CD8-positive, alpha-beta memory T cell (primary cell): ENCODE measurements around the gene SRPK3. TPM values are rescaled to one million over a fixed set of nuclear protein-coding genes. Genes with fewer than 3 reads are reported as not detected.

ENCODE experiments used
- CTCF ChIA-PET: fragments of 350-600 bp; sonication (Branson Sonifier 250); formaldehyde crosslinking; loops from one replicate; lab custom pipeline; 2021; ENCODE audit warnings: antibody characterized with exemption; lab: Charles Lee
- POLR2A ChIA-PET: fragments of 350-600 bp; sonication (Branson Sonifier 250); formaldehyde crosslinking; loops from one replicate; lab custom pipeline; 2021; ENCODE audit warnings: antibody characterized with exemption; lab: Charles Lee
- DNase-seq, 5 donors: peaks; one replicate each; pipeline versions ENCODE4 v3.0.0 to v3.0.0-alpha.2; 2020 to 2022; ENCODE audit warnings: mixed read lengths in 1 of 5
- H3K27ac ChIP-seq: one replicate; pipeline ENCODE4 v1.7.0; 2013; ENCODE audit warnings: low read depth, mild to moderate bottlenecking, low read length, moderate library complexity
- H3K27me3 ChIP-seq: 2 replicates; pipeline ENCODE4 v1.7.0; 2013; ENCODE audit warnings: low read length, mild to moderate bottlenecking; ENCODE audit not compliant: insufficient read depth, poor library complexity, severe bottlenecking
- H3K36me3 ChIP-seq: 2 replicates; pipeline ENCODE4 v1.7.0; 2013; ENCODE audit warnings: mild to moderate bottlenecking, low read length, moderate library complexity; ENCODE audit not compliant: insufficient read depth
- H3K4me1 ChIP-seq: 2 replicates; pipeline ENCODE4 v1.7.0; 2013; ENCODE audit warnings: mild to moderate bottlenecking, low read length, moderate library complexity; ENCODE audit not compliant: insufficient read depth
- H3K4me3 ChIP-seq: 2 replicates; pipeline ENCODE4 v1.7.0; 2013; ENCODE audit warnings: mild to moderate bottlenecking, low read length
- H3K9me3 ChIP-seq: 2 replicates; pipeline ENCODE4 v1.7.0; 2013; ENCODE audit warnings: mild to moderate bottlenecking, low read length
- H3K27ac Mint-ChIP-seq, 8 donors: one replicate each; pipeline ENCODE4 v1.8.0; 2020 to 2021; ENCODE audit warnings: mixed read lengths in 8 of 8, mild to moderate bottlenecking in 6 of 8, inconsistent platforms in 3 of 8, moderate library complexity in 3 of 8
- H3K27me3 Mint-ChIP-seq, 2 donors: one replicate each; pipeline ENCODE4 v1.8.0; 2020 to 2021; ENCODE audit warnings: mixed read lengths in 2 of 2, mild to moderate bottlenecking in 1 of 2, moderate library complexity in 1 of 2
- H3K36me3 Mint-ChIP-seq, 3 donors: one replicate each; pipeline ENCODE4 v1.8.0; 2020 to 2021; ENCODE audit warnings: mixed read lengths in 3 of 3, inconsistent platforms in 1 of 3, mild to moderate bottlenecking in 1 of 3
- H3K4me1 Mint-ChIP-seq, 3 donors: one replicate each; pipeline ENCODE4 v1.8.0; 2020 to 2021; ENCODE audit warnings: mixed read lengths in 3 of 3, inconsistent platforms in 1 of 3, mild to moderate bottlenecking in 1 of 3
- H3K4me3 Mint-ChIP-seq, 7 donors: one replicate each; pipeline ENCODE4 v1.8.0; 2020 to 2021; ENCODE audit warnings: mixed read lengths in 7 of 7, mild to moderate bottlenecking in 6 of 7, moderate library complexity in 4 of 7, inconsistent platforms in 2 of 7
- H3K9me3 Mint-ChIP-seq, 5 donors: one replicate each; pipeline ENCODE4 v1.8.0; 2020 to 2022; ENCODE audit warnings: mixed read lengths in 5 of 5, mild to moderate bottlenecking in 3 of 5, moderate library complexity in 2 of 5, inconsistent platforms in 1 of 5
- polyA plus RNA-seq: library from polyadenylated mRNA; unstranded; fragments of 300-500 nt; fragmentation: Illumina TruSeq; gene quantifications from one replicate; pipeline ENCODE4 v1.2.3, GENCODE V29; 2021
- total RNA-seq, 2 experiments: library from RNA; stranded (reverse); gene quantifications; one replicate each; pipeline ENCODE4 v1.2.3, GENCODE V29; 2021

Gene SRPK3
- total and polyA plus RNA-seq, 3 experiments from 2014 or later: not detected

GRCh38 chrX:153797415-153798015, 16.7 kb downstream of the SRPK3 start:
- H3K27ac ChIP-seq: no peak overlapping the region
- H3K4me3 ChIP-seq: no peak overlapping the region
- DNase-seq: no peak
- Mint-ChIP-seq H3K36me3 (peaks cover 0 to 38% (median 0%) of the 10 kb centered on the region in 3 donors), H3K9me3 (no peaks in the 10 kb centered on the region), H3K27me3 (peaks cover 0 to 9% of the 10 kb centered on the region in 2 donors), H3K4me1 (peaks cover 24 to 31% (median 26%) of the 10 kb centered on the region in 3 donors), H3K4me3 (peak overlapping the region in 1 of 7 donors; percentile 73), H3K27ac (no peak overlapping the region)
- H3K9me3 ChIP-seq: no peaks in the 10 kb centered on the region
- H3K4me1 ChIP-seq: peaks cover 19% of the 10 kb centered on the region
- H3K27me3 ChIP-seq: no peaks in the 10 kb centered on the region
- ChIA-PET CTCF (no interaction called here), POLR2A (no interaction called here)
- H3K36me3 ChIP-seq: no peaks in the 10 kb centered on the region

- peak overlapping the region in 2 of 8 donors; percentile 22 to 80 for H3K27ac Mint-ChIP-seq
- H3K4me1 ChIP-seq: peaks cover 10% of the 10 kb centered on the region
- H3K36me3 ChIP-seq: no peaks in the 10 kb centered on the region
- peak overlapping the region in 1 of 7 donors; percentile 42 for H3K4me3 Mint-ChIP-seq
- no peak overlapping the region for H3K4me3 ChIP-seq
- no peaks in the 10 kb centered on the region for H3K9me3 ChIP-seq
- H3K36me3 Mint-ChIP-seq: peaks cover 0 to 33% (median 0%) of the 10 kb centered on the region in 3 donors
- ChIA-PET POLR2A (no interaction called here), CTCF (no interaction called here)
- DNase-seq: no peak
- no peaks in the 10 kb centered on the region for H3K27me3 ChIP-seq
- peaks cover 0 to 9% of the 10 kb centered on the region in 2 donors for H3K27me3 Mint-ChIP-seq
- no peak overlapping the region for H3K27ac ChIP-seq
- no peaks in the 10 kb centered on the region for H3K9me3 Mint-ChIP-seq
- peaks cover 16 to 22% (median 16%) of the 10 kb centered on the region in 3 donors for H3K4me1 Mint-ChIP-seq
Measured at GRCh38 chrX:153799326-153799725, 18.5 kb downstream of the SRPK3 start.

GRCh38 chrX:153800177-153800722, 19.4 kb downstream of the SRPK3 start:
- no peak for DNase-seq
- CTCF ChIA-PET: interaction anchor here (0.9 kb wide), 1 partner anchor 127 kb away, joined by 3 read pairs; no protein-coding TSS in a partner anchor
- Mint-ChIP-seq H3K36me3 (peaks cover 0 to 29% (median 0%) of the 10 kb centered on the region in 3 donors), H3K27me3 (peaks cover 0 to 7% of the 10 kb centered on the region in 2 donors), H3K27ac (no peak overlapping the region), H3K4me1 (peaks cover 13 to 19% (median 16%) of the 10 kb centered on the region in 3 donors), H3K4me3 (no peak overlapping the region), H3K9me3 (no peaks in the 10 kb centered on the region)
- Histone ChIP-seq H3K4me1 (peaks cover 10% of the 10 kb centered on the region), H3K27ac (no peak overlapping the region), H3K4me3 (no peak overlapping the region), H3K27me3 (no peaks in the 10 kb centered on the region), H3K36me3 (no peaks in the 10 kb centered on the region), H3K9me3 (no peaks in the 10 kb centered on the region)
- POLR2A ChIA-PET: interaction anchor here (0.7 kb wide), 1 partner anchor 162 kb away, joined by 3 read pairs; no protein-coding TSS in a partner anchor

- Mint-ChIP-seq H3K4me3 (no peak overlapping the region), H3K27ac (no peak overlapping the region), H3K36me3 (peaks cover 0 to 29% (median 0%) of the 10 kb centered on the region in 3 donors), H3K4me1 (peaks cover 10 to 16% (median 13%) of the 10 kb centered on the region in 3 donors), H3K9me3 (no peaks in the 10 kb centered on the region), H3K27me3 (peaks cover 0 to 7% of the 10 kb centered on the region in 2 donors)
- no peaks in the 10 kb centered on the region for H3K36me3 ChIP-seq
- no peak for DNase-seq
- no peaks in the 10 kb centered on the region for H3K9me3 ChIP-seq
- peaks cover 5% of the 10 kb centered on the region for H3K4me1 ChIP-seq
- ChIA-PET POLR2A (interaction anchor here (0.7 kb wide), 1 partner anchor 162 kb away, joined by 3 read pairs; no protein-coding TSS in a partner anchor), CTCF (interaction anchor here (0.9 kb wide), 1 partner anchor 127 kb away, joined by 3 read pairs; no protein-coding TSS in a partner anchor)
- no peak overlapping the region for H3K4me3 ChIP-seq
- no peaks in the 10 kb centered on the region for H3K27me3 ChIP-seq
- no peak overlapping the region for H3K27ac ChIP-seq
Measured at GRCh38 chrX:153800746-153801145, 19.9 kb downstream of the SRPK3 start.

- Mint-ChIP-seq H3K9me3 (no peaks in the 10 kb centered on the region), H3K4me1 (peaks cover 4 to 7% (median 4%) of the 10 kb centered on the region in 3 donors), H3K27ac (peak overlapping the region in 1 of 8 donors; percentile 50), H3K27me3 (peaks cover 0 to 5% of the 10 kb centered on the region in 2 donors), H3K4me3 (no peak overlapping the region), H3K36me3 (peaks cover 0 to 21% (median 0%) of the 10 kb centered on the region in 3 donors)
- no peak for DNase-seq
- ChIA-PET CTCF (no interaction called here), POLR2A (interaction anchor here (0.6 kb wide), 1 partner anchor 60 kb away, joined by 4 read pairs; no protein-coding TSS in a partner anchor)
- Histone ChIP-seq H3K27ac (no peak overlapping the region), H3K9me3 (no peaks in the 10 kb centered on the region), H3K27me3 (no peaks in the 10 kb centered on the region), H3K36me3 (no peaks in the 10 kb centered on the region), H3K4me3 (no peak overlapping the region), H3K4me1 (no peaks in the 10 kb centered on the region)
Measured at GRCh38 chrX:153801669-153802068, 20.8 kb downstream of the SRPK3 start.

- Mint-ChIP-seq H3K4me3 (no peak overlapping the region), H3K4me1 (peaks cover 0 to 3% (median 0%) of the 10 kb centered on the region in 3 donors), H3K36me3 (peaks cover 0 to 15% (median 0%) of the 10 kb centered on the region in 3 donors), H3K27ac (no peak overlapping the region), H3K27me3 (peaks cover 0 to 5% of the 10 kb centered on the region in 2 donors), H3K9me3 (no peaks in the 10 kb centered on the region)
- H3K27ac ChIP-seq: no peak overlapping the region
- POLR2A ChIA-PET: no interaction called here
- H3K27me3 ChIP-seq: no peaks in the 10 kb centered on the region
- no peaks in the 10 kb centered on the region for H3K9me3 ChIP-seq
- CTCF ChIA-PET: no interaction called here
- H3K36me3 ChIP-seq: no peaks in the 10 kb centered on the region
- H3K4me3 ChIP-seq: no peak overlapping the region
- DNase-seq: no peak
- no peaks in the 10 kb centered on the region for H3K4me1 ChIP-seq
Measured at GRCh38 chrX:153802513-153803045, 21.7 kb downstream of the SRPK3 start.

GRCh38 chrX:153803211-153804099, 22.6 kb downstream of the SRPK3 start:
- Histone ChIP-seq H3K9me3 (no peaks in the 10 kb centered on the region), H3K27ac (no peak overlapping the region), H3K27me3 (no peaks in the 10 kb centered on the region), H3K4me1 (no peaks in the 10 kb centered on the region), H3K36me3 (no peaks in the 10 kb centered on the region), H3K4me3 (no peak overlapping the region)
- DNase-seq: no peak
- H3K36me3 Mint-ChIP-seq: peaks cover 0 to 11% (median 0%) of the 10 kb centered on the region in 3 donors
- H3K27ac Mint-ChIP-seq: no peak overlapping the region
- ChIA-PET POLR2A (no interaction called here), CTCF (no interaction called here)
- no peak overlapping the region for H3K4me3 Mint-ChIP-seq
- no peaks in the 10 kb centered on the region for H3K4me1 Mint-ChIP-seq
- peaks cover 0 to 7% of the 10 kb centered on the region in 2 donors for H3K27me3 Mint-ChIP-seq
- no peaks in the 10 kb centered on the region for H3K9me3 Mint-ChIP-seq
